IPS-NIHi7 (cell line): ENCODE data around the gene PSD.
A peak's percentile ranks its signal among the peaks of the same experiment; 100 is the strongest.

Source experiments
- DNase-seq: peaks from one replicate; pipeline ENCODE4 v3.0.0; 2012; ENCODE audit warnings: mixed read lengths; ENCODE audit errors: extremely low spot score

Gene PSD

DNA sequence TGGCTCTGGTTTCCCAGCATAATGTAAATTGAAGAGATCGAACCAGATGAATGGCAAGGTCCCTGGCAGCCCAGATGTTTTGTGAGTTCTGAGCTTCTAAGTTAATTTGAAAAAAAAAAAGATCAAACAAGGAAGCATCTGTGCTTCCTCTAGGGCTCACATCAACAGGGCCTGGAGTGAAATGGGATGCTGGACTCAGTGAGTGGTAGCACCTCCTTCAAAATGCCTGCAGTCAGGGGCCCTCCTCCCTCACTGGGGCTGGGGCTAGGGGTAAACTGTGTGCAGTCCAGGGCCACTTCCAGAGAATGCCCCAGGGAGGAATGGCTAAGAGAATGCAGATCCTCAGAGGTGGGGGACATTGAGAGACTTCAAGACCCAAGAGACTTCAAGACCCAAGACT is 19.8 kb upstream of the PSD start:
- no peak for DNase-seq

DNA sequence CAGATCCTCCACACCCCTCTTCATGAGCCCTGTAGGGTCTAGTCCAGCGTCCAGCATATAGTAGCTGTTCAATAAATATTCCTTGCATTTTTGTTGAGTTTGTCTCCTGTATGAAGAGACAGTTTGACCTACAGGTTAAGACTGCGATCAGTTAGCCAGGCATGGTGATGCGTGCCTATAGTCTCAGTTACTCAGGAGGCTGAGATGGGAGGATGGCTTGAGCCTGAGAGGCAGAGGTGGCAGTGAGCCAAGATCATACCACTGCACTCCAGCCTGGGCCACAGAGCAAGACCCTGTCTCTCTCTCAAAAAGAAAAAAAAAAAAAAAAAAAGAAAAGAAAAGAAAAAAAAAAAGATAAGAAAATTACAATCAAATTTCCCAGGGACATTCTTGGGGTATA is 18.9 kb upstream of the PSD start:
- no peak for DNase-seq

DNA sequence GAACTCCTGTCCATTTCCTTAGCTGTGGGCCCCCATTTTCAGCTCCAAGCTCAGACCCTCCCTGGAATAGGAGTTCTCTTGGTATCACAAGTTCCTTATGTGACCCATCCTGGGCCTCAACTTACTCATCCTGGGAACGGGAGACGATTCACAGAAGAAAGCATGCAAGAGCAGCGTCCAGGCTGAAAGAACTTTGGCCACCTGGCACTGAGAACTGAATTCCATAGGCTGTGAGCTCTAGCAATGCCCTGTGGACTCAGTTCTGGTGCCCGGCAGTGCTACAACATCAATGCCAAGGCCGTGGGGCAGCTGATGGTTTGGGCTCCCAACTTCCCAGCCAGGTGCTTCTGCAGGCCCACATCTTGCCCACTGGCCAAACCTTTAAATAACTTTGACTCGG is 17.7 kb upstream of the PSD start:
- DNase-seq, result no peak

DNA sequence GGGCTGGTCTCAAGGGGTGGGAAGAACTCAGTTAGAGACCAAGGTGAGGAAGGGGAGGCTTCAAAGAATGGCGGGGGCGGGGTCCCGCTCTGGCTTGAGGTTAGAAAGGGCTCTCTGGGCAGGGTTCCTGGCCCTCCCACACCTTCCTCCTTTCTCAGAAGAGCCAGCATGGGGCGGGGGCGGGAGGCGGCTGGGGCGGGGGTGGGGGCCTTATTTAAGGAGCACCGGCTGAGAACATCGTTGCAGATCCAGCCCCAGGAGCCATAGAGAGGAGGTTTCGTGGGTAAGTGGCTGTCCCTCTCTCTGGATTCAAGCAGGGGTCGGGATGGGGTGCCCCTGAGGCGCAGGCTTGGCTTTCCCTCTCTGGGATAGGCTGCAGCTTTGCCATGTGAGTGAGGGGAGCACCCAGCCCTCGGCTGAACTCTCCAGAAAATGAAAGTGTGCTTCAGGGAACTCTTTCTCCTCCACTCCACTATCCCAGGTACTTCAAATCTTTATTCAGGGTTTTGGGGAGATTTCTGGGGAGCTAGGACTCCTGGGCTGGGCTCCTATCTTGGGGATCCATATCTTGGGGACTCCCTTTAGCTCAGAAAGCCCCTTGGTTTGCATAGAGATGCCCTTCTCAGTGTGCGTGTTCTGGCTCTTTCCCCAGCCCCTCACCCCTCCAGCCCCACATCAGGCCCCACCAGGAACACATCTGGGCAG is 17.1 kb upstream of the PSD start:
- DNase-seq, result peak; percentile 66

DNA sequence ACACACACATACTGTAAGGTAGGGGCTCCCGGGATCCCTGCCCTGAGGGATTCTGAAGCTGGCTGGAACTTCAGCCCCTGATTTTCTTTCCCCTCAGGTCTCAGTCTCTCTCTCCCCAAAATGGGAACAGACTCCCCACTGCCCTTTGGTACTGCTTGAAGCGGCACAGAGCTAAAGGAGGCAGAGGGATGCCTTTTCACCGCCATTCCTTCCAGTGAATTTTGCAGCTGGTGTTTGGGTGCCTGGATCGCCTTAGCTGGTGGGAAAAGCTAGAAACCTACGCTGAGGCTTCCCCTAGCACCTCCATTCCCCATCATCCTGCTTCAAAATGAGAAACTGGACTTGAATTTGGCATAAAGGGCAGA is 16.5 kb upstream of the PSD start:
- no peak for DNase-seq

DNA sequence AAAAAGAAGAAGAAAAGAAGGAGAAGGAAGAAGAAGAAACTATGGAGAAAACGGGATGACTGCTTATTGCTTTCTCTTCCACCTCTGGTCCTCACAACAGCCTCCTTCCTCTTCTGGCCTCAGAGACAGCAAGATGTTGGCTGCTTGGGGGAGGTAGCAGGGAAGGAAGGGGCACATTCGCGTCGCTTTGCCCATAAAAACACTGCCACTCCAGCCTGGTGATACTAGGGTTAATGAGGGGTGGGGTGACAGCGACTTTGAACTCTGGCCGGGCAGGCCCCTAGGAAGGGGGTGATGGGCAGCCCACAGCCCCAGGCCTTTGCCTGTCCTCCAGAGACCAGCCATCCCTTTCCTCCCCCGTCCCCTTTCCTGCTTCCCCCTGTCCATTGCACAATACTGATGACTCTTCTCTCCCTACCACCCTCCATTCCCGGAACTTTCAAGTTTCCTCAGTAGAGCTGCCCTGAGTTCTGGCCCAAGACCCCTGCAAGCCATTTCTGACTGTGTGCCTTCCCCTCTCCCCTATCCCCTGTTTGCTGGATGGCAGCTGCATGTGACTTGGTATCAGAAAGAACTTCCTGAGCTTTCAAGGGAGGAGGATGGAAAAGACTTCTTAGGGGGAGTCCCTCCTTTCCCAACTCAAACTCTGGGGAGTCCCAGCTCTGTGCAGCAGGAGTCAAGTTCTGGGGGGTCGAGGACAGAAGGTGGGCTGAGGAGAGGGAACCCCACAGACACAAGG is 16.0 kb upstream of the PSD start:
- DNase-seq, result no peak

DNA sequence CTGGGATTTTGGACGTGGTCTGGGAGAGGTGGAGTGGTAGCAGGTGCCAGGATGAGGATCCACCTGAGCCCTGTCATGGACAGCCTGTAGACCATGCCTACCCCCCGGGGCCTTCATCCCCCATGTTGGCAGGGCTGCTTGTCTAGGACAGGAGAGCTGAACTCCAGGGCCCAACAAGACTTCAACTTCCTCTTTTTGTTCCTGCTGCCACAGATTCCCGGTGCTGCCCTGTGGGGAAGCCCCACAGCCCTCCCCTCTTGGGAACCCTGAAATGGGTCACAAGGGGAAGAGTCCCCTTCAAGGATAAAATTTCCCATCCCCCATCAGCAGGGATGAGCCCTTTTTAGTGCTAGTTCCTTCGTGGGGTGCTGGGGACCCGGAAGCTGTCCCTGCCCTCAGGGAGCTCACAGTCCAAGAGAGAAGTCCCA is 15.0 kb upstream of the PSD start:
- no peak for DNase-seq

DNA sequence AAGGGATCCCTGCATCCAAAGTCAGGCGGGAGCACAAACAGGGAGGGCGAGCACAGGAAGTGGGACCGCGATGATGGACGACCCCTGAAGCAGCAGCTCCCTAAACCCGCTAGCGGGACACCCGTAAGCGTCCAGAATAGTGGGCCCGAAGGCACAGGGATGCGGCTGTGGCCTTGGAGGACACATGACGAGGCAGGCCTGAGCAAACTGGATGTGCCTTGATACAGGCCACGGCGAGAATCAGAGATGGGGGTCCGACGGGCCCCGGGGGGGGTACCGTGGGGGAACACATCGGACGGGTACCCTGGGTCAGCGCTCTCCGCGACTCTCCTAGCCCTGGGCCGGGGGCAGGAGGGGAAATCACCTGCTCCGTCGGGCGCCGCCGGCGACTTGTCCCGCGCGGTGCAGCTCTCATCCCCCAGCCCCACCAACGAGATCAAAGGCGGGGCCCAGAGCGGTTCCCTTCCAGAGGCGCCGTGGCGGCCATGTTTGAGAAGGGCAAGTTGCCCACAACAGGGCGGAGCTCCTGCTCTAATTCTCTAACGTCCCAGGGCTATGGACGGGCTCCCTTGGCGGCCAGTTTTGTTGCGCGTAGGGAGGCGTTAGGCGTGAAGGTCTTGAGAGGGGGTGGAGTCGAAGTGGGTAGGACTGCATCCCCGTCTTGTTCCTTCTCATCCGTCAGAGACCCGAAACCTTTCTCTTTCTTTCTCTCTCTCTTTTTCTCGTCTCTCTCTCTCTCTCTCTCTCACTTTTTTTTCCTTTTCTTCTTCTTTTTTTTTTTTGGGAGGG is 13.8 kb upstream of the PSD start, which contains the start of gene CUEDC2:
Gene CUEDC2, minus strand, starts transcription at position 413 of the 789 bp plus-strand sequence. CDS start 7,386 bp downstream, outside the sequence.
- peak; percentile 87 for DNase-seq

DNA sequence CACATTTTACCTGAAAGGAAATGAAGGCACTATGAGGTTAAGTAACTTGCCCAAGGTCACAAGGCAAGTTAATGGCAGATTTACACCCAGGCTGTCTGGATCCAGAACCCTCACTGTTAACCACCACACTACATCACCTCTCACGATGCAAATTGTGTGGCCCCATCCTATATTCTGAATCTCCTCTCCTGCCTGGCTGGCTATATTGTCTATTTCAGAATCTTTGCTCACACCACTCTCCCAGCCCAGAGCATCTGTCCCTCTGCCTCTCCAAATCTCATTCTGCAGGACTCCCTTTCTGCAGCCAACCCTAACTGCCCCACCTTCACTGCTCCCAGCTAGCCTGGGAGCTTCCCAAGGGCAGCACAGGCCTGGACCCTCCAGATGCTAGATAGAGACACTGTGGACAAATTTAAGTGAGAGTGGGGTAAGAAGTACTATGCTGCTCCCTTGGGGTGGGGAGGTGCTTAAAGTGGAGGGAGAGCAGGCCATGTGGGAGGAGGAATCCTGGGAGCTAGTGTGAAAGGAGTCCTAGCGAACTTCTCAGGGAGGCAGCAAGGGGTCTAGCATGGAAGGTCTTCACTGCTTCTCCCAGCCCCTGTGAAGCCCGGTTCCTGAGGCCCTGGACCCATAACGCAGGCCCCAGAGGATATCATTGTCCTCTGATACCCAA is 13.0 kb upstream of the PSD start:
- no peak for DNase-seq

DNA sequence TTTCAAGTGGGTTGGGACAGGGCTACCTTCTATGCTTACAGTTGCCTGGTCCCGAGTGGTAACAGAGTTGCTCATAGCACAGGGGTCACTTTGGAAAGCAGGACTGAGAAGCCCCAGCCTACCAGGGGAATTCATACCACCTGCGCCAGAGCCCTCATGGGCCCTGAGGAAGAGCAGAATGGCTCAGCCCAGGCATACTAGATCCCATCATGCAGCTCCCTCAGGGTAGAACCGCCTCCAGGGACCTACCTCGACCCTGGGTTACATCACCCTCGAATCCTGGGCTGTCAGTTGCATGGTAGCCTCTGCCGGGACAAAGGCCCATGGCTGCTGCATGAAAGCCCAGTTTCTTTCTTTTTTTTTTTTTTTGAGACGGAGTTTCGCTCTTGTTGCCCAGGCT is 10.9 kb upstream of the PSD start:
- DNase-seq, result no peak

DNA sequence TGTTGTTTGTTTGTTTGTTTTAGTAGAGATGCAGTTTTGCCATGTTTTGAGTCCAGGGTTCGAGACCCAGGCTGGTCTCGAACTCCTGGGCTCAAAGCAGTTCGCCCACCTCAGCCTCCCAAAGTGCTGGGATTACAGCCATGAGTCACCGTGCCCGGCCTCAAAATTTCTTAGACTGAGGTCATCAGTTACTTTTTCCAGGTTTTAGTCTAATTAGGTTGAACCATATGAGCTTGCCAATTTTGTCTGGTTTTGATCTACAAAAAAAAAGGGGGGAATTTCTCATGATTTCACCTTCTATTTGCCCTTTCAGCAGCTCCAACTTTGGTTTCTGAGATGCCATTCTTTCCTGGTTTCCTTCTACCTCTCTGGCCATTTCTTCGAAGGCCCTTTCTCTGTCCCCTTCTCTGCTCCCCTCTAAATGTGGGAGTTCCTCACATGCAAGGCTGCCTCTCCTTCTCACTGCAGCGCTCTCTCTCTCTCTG is 8.3 kb upstream of the PSD start:
- DNase-seq, result no peak

DNA sequence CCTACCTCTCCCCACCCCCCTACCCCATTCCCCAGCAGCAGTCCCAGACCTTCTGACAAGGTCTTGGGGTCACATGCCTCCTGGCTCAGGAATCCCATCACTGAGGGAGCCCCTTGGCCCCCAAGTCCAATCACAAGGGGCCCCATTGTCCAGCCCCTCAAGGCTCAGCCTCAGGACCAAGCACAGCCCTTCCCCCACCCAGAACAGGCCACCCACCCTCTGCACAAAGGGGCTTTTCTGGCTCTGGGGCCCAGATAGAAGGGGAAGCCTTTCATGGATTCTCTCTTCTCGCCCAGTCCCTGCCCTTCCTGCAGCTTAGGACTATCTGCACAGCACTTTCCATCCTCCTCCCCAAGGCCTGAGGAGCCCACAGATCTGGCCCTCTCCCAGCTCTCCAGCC is 6.9 kb upstream of the PSD start:
- DNase-seq, result no peak

DNA sequence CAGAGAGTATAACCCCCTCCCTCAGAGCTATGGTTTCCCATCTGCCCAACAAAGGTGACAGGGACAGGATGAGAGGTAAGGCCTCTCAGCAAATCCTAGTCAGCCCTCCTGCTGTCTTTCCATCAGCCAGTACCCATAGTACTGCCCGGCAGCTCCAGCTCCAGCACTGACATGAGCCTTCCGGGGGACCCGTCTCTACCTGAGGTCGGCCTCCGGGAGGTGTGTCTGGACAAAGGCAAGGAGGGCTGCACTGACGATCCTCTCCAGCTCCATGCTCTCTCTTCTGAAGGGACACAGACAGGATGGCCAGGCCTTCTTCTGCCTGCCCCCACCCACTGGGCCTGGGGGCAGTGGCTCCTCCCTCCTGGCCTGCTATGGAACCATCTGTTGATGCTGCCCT is 6.3 kb upstream of the PSD start:
- no peak for DNase-seq

DNA sequence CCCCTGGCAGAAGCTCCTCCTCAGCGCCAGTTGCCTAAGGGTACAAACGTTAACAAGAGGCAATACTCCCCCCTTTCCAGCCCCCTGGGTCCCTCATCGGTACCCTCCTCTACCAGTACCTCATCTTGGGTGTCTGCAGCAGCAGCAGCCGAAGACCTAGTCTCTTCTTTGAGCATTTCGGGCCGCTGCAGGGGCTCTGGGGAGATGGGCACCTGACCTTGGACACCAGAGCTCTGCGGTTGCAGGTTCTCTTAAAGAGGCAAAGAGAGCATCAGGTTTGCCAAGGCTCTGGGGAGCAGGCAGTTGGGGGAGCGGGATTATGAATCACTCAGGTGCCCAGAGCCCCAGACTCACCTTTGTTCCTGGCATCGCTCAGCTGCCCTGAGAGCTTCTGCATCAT is 5.6 kb upstream of the PSD start:
- no peak for DNase-seq

DNA sequence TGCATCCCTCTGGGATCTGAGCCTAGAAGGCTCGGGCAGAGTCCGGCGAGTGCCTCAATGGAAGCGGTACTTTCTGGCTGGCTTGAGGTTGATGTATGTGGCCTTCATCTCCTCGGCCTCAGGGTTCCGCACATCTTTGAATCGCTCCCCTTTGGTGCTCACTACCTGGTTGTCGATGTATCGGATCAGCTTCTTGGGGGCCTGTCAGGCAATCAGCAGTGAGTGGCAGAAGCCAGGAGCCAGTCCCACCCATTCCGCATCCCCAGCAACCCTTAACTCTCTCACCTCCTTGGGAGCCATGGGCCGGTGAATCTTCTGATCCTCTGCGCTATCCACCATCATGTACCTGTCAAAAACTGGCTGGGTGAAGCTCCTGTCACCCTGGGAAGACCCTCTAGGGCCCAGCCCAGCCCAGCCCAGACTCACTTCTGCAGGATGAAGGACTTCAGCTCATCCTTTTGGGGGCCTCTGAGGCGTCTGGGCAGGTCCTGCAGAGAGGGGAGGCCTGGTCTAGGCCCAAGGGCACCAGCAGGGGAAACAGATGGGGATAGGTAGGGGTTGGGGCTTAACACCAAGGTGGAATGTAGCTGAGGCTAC is 4.9 kb upstream of the PSD start:
- DNase-seq, result no peak

DNA sequence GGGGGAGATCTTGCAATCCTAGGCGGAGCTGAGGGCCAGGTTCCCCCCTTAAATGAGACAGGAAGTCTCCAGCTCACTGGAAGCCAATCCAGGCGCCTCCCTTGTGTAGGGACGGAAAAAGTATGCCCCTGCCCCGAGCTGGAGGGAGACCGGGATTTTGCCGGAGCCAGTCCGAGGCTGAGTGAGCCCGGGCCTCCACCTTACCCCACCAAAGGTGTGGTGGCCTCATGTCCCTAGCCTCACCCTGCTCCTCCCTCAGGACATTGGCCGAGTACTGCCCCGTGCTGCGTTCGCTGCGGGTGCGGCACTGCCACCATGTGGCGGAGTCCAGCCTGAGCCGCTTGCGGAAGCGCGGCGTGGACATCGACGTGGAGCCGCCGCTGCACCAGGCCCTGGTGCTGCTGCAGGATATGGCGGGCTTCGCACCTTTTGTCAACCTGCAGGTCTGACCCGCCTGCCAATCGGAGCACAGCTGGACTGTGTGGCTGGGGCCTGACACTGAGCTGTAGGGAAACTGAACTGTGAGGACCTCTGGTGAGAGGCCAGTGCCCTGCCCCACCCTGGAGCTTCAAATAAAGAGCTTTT is 4.1 kb upstream of the PSD start:
- peak; percentile 77 for DNase-seq

DNA sequence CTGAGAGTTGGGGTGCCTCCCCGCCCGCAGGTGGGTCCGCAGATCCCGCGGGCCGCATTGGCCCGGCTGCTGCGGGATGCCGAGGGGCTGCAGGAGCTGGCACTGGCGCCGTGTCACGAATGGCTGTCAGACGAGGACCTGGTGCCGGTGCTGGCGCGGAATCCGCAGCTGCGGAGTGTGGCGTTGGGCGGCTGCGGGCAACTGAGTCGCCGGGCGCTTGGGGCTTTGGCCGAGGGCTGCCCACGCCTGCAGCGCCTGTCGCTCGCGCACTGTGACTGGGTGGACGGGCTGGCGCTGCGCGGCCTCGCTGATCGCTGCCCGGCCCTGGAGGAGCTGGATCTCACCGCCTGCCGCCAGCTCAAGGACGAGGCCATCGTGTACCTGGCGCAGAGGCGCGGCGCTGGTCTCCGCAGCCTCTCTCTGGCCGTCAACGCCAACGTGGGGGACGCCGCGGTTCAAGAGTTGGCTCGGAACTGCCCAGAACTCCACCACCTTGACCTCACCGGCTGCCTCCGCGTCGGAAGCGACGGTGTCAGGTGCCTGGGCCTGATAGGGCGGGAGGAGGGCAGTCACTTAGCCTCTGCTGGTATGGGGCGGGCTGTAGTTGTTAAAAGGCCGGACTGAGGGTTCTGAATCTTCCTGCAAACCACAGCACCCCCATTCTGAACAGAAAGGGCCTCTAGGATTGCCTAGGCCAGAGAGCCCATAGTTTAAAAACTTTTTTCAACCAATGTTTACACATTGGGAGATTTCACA is 3.4 kb upstream of the PSD start:
- DNase-seq, result no peak

DNA sequence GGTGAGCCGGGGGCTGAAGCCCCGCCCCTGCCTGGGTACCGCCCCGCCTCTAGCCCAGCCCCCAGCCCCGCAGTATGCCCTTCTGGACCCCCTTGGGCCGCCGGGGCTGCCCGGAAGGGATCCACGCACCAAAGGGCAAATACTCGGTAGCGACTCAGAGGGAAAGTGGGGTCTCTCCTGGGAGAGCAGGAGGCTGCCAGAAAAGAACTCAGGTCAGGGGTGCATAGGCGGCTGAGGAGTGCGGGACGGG is 2.8 kb upstream of the PSD start:
- DNase-seq, result no peak

DNA sequence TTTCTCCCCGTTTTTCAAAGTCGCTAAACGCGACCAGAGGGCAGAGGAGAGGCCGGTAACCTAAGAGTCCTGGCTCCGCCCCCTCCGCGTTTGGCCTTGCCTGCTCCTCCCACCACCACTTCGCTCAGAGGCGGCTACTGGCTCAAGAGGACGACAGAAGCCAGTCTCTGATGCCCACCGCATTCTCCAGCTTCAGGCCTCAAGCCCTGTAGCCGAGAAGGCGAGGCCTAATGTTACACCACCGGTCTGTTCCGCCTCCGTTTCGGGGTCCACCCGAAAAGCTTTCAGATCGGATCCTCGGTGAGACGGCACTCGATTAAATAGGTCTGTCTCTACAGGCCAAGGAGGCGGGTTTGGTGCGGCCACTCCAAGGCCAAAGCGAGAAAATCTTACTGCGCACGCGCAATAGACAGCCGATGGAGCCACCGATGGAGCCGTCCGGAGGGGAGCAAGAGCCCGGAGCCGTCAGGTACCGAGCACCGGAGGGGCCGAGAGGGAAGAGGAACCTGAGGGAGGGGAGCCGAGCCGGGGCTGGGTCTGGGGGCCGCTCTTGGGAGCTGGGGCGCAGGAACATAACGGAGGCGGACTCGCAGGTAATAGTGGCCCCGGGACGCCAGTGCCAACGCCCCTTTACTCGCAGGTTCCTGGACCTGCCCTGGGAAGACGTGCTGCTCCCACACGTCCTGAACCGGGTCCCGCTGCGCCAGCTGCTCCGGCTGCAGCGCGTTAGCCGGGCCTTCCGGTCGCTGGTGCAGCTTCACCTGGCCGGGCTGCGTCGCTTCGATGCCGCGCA is 2.3 kb upstream of the PSD start, which contains the start of gene FBXL15:
Gene FBXL15, plus strand, starts transcription at position 123 of the 793 bp plus-strand sequence. Its CDS starts 294 bp downstream, at position 417.
- DNase-seq, result peak; percentile 94
